ENCODE measurements around the gene SCUBE1. TPM values are rescaled to one million over a fixed set of nuclear protein-coding genes. Genes with fewer than 3 reads are reported as not detected.

Gene SCUBE1
- total and polyA plus RNA-seq, 9 donors: 5.5 to 202 (median 49.0) TPM

GRCh38 chr22:43269246-43269645 is 73.9 kb downstream of the SCUBE1 start:
- intact Hi-C loops (cut with DNase I): no loop called here
- TF ChIP-seq POLR2A (IDR thresholded peaks at IDR 0.05) (no peak), EP300 (IDR thresholded peaks at IDR 0.05) (no peak), CTCF (IDR thresholded peaks at IDR 0.05) (no peak)
- no peaks in the 10 kb centered on the region for H3K9me3 ChIP-seq
- H3K27me3 ChIP-seq: no peaks in the 10 kb centered on the region
- H3K4me1 ChIP-seq (ENCODE audit: insufficient read depth): peaks cover 20% of the 10 kb centered on the region
- H3K27ac ChIP-seq: no peak overlapping the region
- WGBS, 3 donors: 42 to 59% (median 54%) methylated on average over 16 of the region's 16 CpGs
- H3K4me3 ChIP-seq: no peak overlapping the region
- no peak for DNase-seq
- no peaks in the 10 kb centered on the region for H3K36me3 ChIP-seq

- 87 to 91% (median 89%) methylated on average over 13 of the region's 13 CpGs for WGBS, 3 donors
- no peak for DNase-seq
- H3K4me1 ChIP-seq (ENCODE audit: insufficient read depth): peaks cover 26% of the 10 kb centered on the region
- H3K9me3 ChIP-seq: no peaks in the 10 kb centered on the region
- H3K27ac ChIP-seq: no peak overlapping the region
- no peaks in the 10 kb centered on the region for H3K27me3 ChIP-seq
- no peak for TF ChIP-seq POLR2A (IDR thresholded peaks at IDR 0.05)
- TF ChIP-seq CTCF (IDR thresholded peaks at IDR 0.05): no peak
- TF ChIP-seq EP300 (IDR thresholded peaks at IDR 0.05): no peak
- no peaks in the 10 kb centered on the region for H3K36me3 ChIP-seq
- intact Hi-C loops (cut with DNase I): no loop called here
- H3K4me3 ChIP-seq: no peak overlapping the region
Observed at GRCh38 chr22:43267981-43268660, 75.1 kb downstream of the SCUBE1 start.

GRCh38 chr22:43267332-43267980 is 75.7 kb downstream of the SCUBE1 start:
- 93 to 96% (median 95%) methylated on average over 13 of the region's 13 CpGs for WGBS, 3 donors
- DNase-seq: no peak
- Histone ChIP-seq H3K4me1 (ENCODE audit: insufficient read depth) (peaks cover 21% of the 10 kb centered on the region), H3K27ac (no peak overlapping the region), H3K27me3 (no peaks in the 10 kb centered on the region), H3K36me3 (no peaks in the 10 kb centered on the region), H3K9me3 (no peaks in the 10 kb centered on the region), H3K4me3 (no peak overlapping the region)
- intact Hi-C loops (cut with DNase I): no loop called here
- TF ChIP-seq EP300 (IDR thresholded peaks at IDR 0.05) (no peak), POLR2A (IDR thresholded peaks at IDR 0.05) (no peak), CTCF (IDR thresholded peaks at IDR 0.05) (no peak)

- no peaks in the 10 kb centered on the region for H3K27me3 ChIP-seq
- H3K36me3 ChIP-seq: no peaks in the 10 kb centered on the region
- H3K4me1 ChIP-seq (ENCODE audit: insufficient read depth): peaks cover 21% of the 10 kb centered on the region
- no peaks in the 10 kb centered on the region for H3K9me3 ChIP-seq
- intact Hi-C loops (cut with DNase I): no loop called here
- no peak overlapping the region for H3K4me3 ChIP-seq
- no peak for TF ChIP-seq EP300 (IDR thresholded peaks at IDR 0.05)
- TF ChIP-seq CTCF (IDR thresholded peaks at IDR 0.05): no peak
- TF ChIP-seq POLR2A (IDR thresholded peaks at IDR 0.05): no peak
- WGBS, 3 donors: 94 to 95% (median 94%) methylated on average over 9 of the region's 9 CpGs
- H3K27ac ChIP-seq: no peak overlapping the region
- no peak for DNase-seq
Observed at GRCh38 chr22:43266076-43266475, 77.1 kb downstream of the SCUBE1 start.
